ENCODE results near the gene ALG9.

DNA sequence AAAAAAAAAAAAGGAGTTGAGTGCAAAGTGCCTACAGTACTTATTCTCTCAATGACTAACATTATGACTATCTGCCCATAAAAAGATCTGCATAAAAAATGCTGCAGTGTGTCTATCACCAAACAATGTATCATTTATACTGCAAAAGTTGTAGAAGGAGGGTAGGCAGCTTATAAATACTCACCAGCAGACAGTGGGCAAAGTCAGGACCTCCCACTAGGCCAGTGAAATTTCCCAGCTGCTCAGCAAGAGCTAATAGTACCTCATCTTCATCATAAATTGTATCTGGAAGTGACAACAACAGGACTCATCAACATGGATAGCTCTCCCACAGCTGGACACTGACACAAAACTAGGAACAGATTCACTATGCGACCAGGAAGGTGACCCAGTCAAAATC lies 106.8 kb downstream of the ALG9 start:
- no peak for TF ChIP-seq CTCF (IDR thresholded peaks at IDR 0.05 in 8 of 11, conservative IDR thresholded peaks at IDR 0.05 in 3 of 11)
- TF ChIP-seq POLR2A (IDR thresholded peaks at IDR 0.05): no peak
- no peak for TF ChIP-seq POLR2AphosphoS5 (IDR thresholded peaks at IDR 0.05)

Measured in spleen (tissue), 7 donors.